Measurements from ENCODE around the gene FABP7.

FABP7 gene

GRCh38 chr6:122832459-122832858 is 52.9 kb downstream of the FABP7 start:
- in situ Hi-C loops (cut with HindIII; ENCODE audit: low sequenced_read_pairs), result no loop called here

- in situ Hi-C loops (cut with HindIII; ENCODE audit: low sequenced_read_pairs), result no loop called here
Observed at GRCh38 chr6:122833021-122833491, 53.5 kb downstream of the FABP7 start.

Data from endothelial cell of hepatic sinusoid (primary cell).